HG03039 (cell line): ENCODE results near the gene LINGO3.
"Not testable (repeated sequence)": the region's sequence is repeated elsewhere in the genome, so short reads cannot be mapped to it uniquely, and the experiment has no call there.

Experiments
- ATAC-seq: cut with Tn5 transposase; IDR thresholded peaks from one replicate; pipeline ENCODE4 v1.9.1; 2021; ENCODE audit warnings: mild to moderate bottlenecking, moderate library complexity; ENCODE audit not compliant: unreplicated experiment

The LINGO3 gene

GRCh38 chr19:2308114-2308556, at the start of gene LINGO3:
Gene LINGO3 (minus strand): TSS chr19:2308154. CDS start chr19:2291776, 16,378 bp downstream.
- ATAC-seq, result no peak

- ATAC-seq, result no peak
These were observed 48.2 kb upstream of the LINGO3 start for GRCh38 chr19:2356036-2356646.

- no peak for ATAC-seq
These were observed 47.4 kb upstream of the LINGO3 start for GRCh38 chr19:2355168-2356035.

GRCh38 chr19:2354670-2355069, 46.7 kb upstream of the LINGO3 start:
- ATAC-seq, result no peak

GRCh38 chr19:2353887-2354592, 46.1 kb upstream of the LINGO3 start:
- no peak for ATAC-seq

- no peak for ATAC-seq
These were observed 45.4 kb upstream of the LINGO3 start for GRCh38 chr19:2353159-2353886.

- ATAC-seq, result no peak
These were observed 44.2 kb upstream of the LINGO3 start for GRCh38 chr19:2352121-2352520.

GRCh38 chr19:2351591-2351990, 43.6 kb upstream of the LINGO3 start:
- no peak for ATAC-seq

- ATAC-seq, result no peak
These were observed 42.7 kb upstream of the LINGO3 start for GRCh38 chr19:2350656-2351055.

GRCh38 chr19:2349818-2350217, 41.9 kb upstream of the LINGO3 start:
- not testable (repeated sequence) for ATAC-seq

GRCh38 chr19:2345794-2346663, 38.1 kb upstream of the LINGO3 start:
- ATAC-seq, result no peak

GRCh38 chr19:2345076-2345475, 37.1 kb upstream of the LINGO3 start:
- no peak for ATAC-seq

- no peak for ATAC-seq
These were observed 36.5 kb upstream of the LINGO3 start for GRCh38 chr19:2344381-2344870.

- ATAC-seq, result no peak
These were observed 35.5 kb upstream of the LINGO3 start for GRCh38 chr19:2343289-2343982.

- no peak for ATAC-seq
These were observed 34.8 kb upstream of the LINGO3 start for GRCh38 chr19:2342656-2343288.

GRCh38 chr19:2341982-2342381, 34.0 kb upstream of the LINGO3 start:
- ATAC-seq, result no peak

GRCh38 chr19:2341244-2341751, 33.3 kb upstream of the LINGO3 start:
- no peak for ATAC-seq

GRCh38 chr19:2340496-2341243, 32.7 kb upstream of the LINGO3 start:
- no peak for ATAC-seq
